GM19023 (cell line): ENCODE data around the gene TTLL11.

ENCODE experiments used
- ATAC-seq: cut with Tn5 transposase; IDR thresholded peaks from one replicate; pipeline ENCODE4 v1.9.1; 2021; ENCODE audit warnings: mild to moderate bottlenecking, moderate library complexity; ENCODE audit not compliant: unreplicated experiment

TTLL11 gene

GRCh38 chr9:122053064-122053463 is 40.0 kb downstream of the TTLL11 start:
- ATAC-seq = no peak

- peak; percentile 71 for ATAC-seq
These were observed 41.5 kb downstream of the TTLL11 start for GRCh38 chr9:122051351-122052321.

- ATAC-seq = no peak
These were observed 42.9 kb downstream of the TTLL11 start for GRCh38 chr9:122050167-122050566.

- ATAC-seq = no peak
These were observed 51.1 kb downstream of the TTLL11 start for GRCh38 chr9:122042056-122042455.

- ATAC-seq = no peak
These were observed 52.4 kb downstream of the TTLL11 start for GRCh38 chr9:122040561-122041242.

GRCh38 chr9:122039234-122039633 is 53.9 kb downstream of the TTLL11 start:
- no peak for ATAC-seq

GRCh38 chr9:122036988-122037387 is 56.1 kb downstream of the TTLL11 start:
- no peak for ATAC-seq

- no peak for ATAC-seq
These were observed 56.7 kb downstream of the TTLL11 start for GRCh38 chr9:122036408-122036807.

GRCh38 chr9:122033775-122034373 is 59.2 kb downstream of the TTLL11 start:
- ATAC-seq = no peak

GRCh38 chr9:122032346-122032745 is 60.8 kb downstream of the TTLL11 start:
- ATAC-seq = no peak

GRCh38 chr9:122031776-122032175 is 61.3 kb downstream of the TTLL11 start:
- ATAC-seq = no peak

GRCh38 chr9:122031157-122031556 is 62.0 kb downstream of the TTLL11 start:
- no peak for ATAC-seq

GRCh38 chr9:122030357-122030756 is 62.8 kb downstream of the TTLL11 start:
- no peak for ATAC-seq

- no peak for ATAC-seq
These were observed 63.2 kb downstream of the TTLL11 start for GRCh38 chr9:122029898-122030297.

GRCh38 chr9:122028089-122028488 is 65.0 kb downstream of the TTLL11 start:
- ATAC-seq = no peak

GRCh38 chr9:122020398-122020797 is 72.7 kb downstream of the TTLL11 start:
- ATAC-seq = no peak

- no peak for ATAC-seq
These were observed 76.4 kb downstream of the TTLL11 start for GRCh38 chr9:122016744-122017143.

GRCh38 chr9:122016309-122016708 is 76.8 kb downstream of the TTLL11 start:
- ATAC-seq = no peak

- no peak for ATAC-seq
These were observed 77.8 kb downstream of the TTLL11 start for GRCh38 chr9:122015170-122015821.

- ATAC-seq = no peak
These were observed 81.2 kb downstream of the TTLL11 start for GRCh38 chr9:122011818-122012498.

- no peak for ATAC-seq
These were observed 84.5 kb downstream of the TTLL11 start for GRCh38 chr9:122008559-122008958.
